Activated B cell treated with CpG ODN at 0.5 μM for 24 hours (primary cell): ENCODE results near the gene VWA1. TPM values are rescaled to one million over a fixed set of nuclear protein-coding genes. Genes with fewer than 3 reads are reported as not detected.
"Not testable (repeated sequence)": the region's sequence is repeated elsewhere in the genome, so short reads cannot be mapped to it uniquely, and the experiment has no call there.

Experiments
- ATAC-seq: fragments of 200-7000 bp; cut with Tn5 transposase; one replicate; pipeline ENCODE4 v1.10.0; 2021; ENCODE audit warnings: low read depth, mild to moderate bottlenecking, moderate library complexity
- CTCF ChIA-PET: fragments of 350-600 bp; sonication (Branson Sonifier 250); formaldehyde crosslinking; loops from one replicate; lab custom pipeline; 2021; ENCODE audit warnings: antibody characterized with exemption; lab: Charles Lee
- POLR2A ChIA-PET: fragments of 350-600 bp; sonication (Branson Sonifier 250); formaldehyde crosslinking; loops from one replicate; lab custom pipeline; 2021; ENCODE audit warnings: antibody characterized with exemption; lab: Charles Lee
- DNase-seq: peaks from one replicate; pipeline ENCODE4 v3.0.0; 2022
- H3K27ac Mint-ChIP-seq: one replicate; pipeline ENCODE4 v1.8.0; 2020; ENCODE audit warnings: mixed read lengths
- H3K27me3 Mint-ChIP-seq: one replicate; pipeline ENCODE4 v1.8.0; 2021; ENCODE audit warnings: mixed read lengths
- H3K36me3 Mint-ChIP-seq: one replicate; pipeline ENCODE4 v1.8.0; 2021; ENCODE audit warnings: low read depth, mixed read lengths
- H3K4me1 Mint-ChIP-seq: one replicate; pipeline ENCODE4 v1.8.0; 2021; ENCODE audit warnings: mixed read lengths
- H3K4me3 Mint-ChIP-seq: one replicate; pipeline ENCODE4 v1.8.0; 2020; ENCODE audit warnings: mild to moderate bottlenecking, mixed read lengths
- H3K9me3 Mint-ChIP-seq: one replicate; pipeline ENCODE4 v1.8.0; 2020; ENCODE audit warnings: mixed read lengths
- intact Hi-C: fragments of 100-400 bp; cut with micrococcal nuclease; formaldehyde crosslinking; loops from one replicate; pipeline ENCODE4 v1.15.1; 2024
- total RNA-seq: library from RNA; stranded (reverse); gene quantifications from 2 replicates; pipeline ENCODE4 v1.2.3, GENCODE V29; 2022
- TF ChIP-seq, protein P1 (sequence below): fragments of 200-600 bp; IDR thresholded peaks from one replicate; pipeline ENCODE4 v1.8.0; 2022; ENCODE audit warnings: antibody characterized with exemption, mild to moderate bottlenecking

Gene VWA1
- total RNA-seq, 1 donor from 2014 or later, result not detected

DNA sequence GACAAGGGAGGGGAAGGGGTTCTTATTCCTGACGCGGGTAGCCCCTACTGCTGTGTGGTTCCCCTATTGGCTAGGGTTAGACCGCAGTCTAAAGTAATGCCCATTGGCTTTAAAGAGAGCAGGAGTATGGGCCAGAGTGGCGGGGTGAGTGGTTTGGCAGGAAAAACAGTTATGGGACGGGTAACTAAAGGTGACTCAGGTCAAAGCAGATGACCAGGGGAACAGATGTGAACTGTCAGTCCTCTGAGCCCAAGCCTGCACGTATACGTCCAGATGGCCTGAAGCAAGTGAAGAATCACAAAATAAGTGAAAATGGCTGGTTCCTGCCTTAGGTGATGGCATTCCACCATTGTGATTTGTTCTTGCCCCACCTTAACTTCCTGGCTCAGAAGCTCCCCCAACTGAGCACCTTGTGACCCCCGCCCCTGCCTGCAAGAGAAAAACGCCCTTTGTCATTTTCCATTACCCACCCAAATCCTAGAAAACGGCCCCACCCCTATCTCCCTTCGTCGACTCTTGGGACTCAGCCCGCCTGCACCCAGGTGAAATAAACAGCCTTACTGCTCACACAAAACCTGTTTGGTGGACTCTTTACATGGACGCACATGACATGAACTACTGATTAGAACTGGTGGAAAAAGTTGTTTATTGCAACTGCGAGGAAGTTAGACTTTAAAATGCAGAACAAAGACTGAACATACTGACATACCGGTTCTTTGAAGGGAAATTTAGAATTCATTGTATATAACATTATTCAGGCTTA, 35.3 kb downstream of the VWA1 start:
- Mint-ChIP-seq H3K36me3 (peaks cover 3% of the 10 kb centered on the region), H3K4me3 (peak overlapping the region; percentile 90), H3K4me1 (peaks cover 25% of the 10 kb centered on the region), H3K27ac (peak overlapping the region; percentile 82), H3K9me3 (peaks cover 3% of the 10 kb centered on the region), H3K27me3 (no peaks in the 10 kb centered on the region)
- ATAC-seq (peak; percentile 1), DNase-seq (no peak)
- TF ChIP-seq, protein P1, sequence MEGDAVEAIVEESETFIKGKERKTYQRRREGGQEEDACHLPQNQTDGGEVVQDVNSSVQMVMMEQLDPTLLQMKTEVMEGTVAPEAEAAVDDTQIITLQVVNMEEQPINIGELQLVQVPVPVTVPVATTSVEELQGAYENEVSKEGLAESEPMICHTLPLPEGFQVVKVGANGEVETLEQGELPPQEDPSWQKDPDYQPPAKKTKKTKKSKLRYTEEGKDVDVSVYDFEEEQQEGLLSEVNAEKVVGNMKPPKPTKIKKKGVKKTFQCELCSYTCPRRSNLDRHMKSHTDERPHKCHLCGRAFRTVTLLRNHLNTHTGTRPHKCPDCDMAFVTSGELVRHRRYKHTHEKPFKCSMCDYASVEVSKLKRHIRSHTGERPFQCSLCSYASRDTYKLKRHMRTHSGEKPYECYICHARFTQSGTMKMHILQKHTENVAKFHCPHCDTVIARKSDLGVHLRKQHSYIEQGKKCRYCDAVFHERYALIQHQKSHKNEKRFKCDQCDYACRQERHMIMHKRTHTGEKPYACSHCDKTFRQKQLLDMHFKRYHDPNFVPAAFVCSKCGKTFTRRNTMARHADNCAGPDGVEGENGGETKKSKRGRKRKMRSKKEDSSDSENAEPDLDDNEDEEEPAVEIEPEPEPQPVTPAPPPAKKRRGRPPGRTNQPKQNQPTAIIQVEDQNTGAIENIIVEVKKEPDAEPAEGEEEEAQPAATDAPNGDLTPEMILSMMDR, result no peak
- ChIA-PET CTCF (no interaction called here), POLR2A (no interaction called here)
- intact Hi-C loops, result loop anchor here (1.0 to 2.0 kb wide), 6 partner anchors 34 to 144 kb away; partner anchors contain the start of genes AURKAIP1, CCNL2, MIB2 and MRPL20

DNA sequence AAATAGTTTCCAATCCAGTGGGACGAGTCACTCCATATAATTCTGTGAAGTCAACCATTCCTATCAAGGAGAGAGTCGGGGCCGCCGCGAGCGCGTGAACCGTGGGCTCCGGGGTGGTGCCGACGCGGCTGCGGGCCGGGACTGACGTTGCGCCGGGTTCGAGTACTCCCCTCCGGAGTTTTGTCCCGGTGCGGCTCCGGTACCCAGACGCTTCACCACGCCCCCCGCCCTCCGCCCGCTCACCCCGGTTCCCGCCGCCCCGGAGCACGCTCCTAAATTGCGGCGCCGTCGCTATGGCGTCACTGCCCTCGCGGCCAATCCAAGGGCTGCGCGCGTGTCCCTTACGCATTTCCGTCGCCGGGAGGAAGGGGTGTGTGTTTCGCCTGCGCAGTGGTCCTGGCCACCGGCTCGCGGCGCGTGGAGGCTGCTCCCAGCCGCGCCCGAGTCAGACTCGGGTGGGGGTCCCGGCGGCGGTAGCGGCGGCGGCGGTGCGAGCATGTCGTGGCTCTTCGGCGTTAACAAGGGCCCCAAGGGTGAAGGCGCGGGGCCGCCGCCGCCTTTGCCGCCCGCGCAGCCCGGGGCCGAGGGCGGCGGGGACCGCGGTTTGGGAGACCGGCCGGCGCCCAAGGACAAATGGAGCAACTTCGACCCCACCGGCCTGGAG, 36.0 kb downstream of the VWA1 start, which contains the start of gene ATAD3B:
ATAD3B (plus strand) TSS at position 377 of the 664 bp plus-strand sequence; CDS start at position 497, 120 bp downstream.
- ATAC-seq, result peak; percentile 95
- ChIA-PET CTCF (no interaction called here), POLR2A (no interaction called here)
- peak; percentile 84 for DNase-seq
- peak within 1 kb of the TSS; percentile 90 for H3K4me3 Mint-ChIP-seq
- H3K4me1 Mint-ChIP-seq, result peaks cover 25% of the 10 kb centered on the region
- H3K27ac Mint-ChIP-seq, result peak within 1 kb of the TSS; percentile 82
- H3K27me3 Mint-ChIP-seq, result no peaks in the 10 kb centered on the region
- TF ChIP-seq, protein P1, result no peak
- H3K9me3 Mint-ChIP-seq, result peaks cover 2% of the 10 kb centered on the region
- peaks cover 5% of the 10 kb centered on the region for H3K36me3 Mint-ChIP-seq
- intact Hi-C loops, result loop anchor here (1.0 to 2.0 kb wide), 6 partner anchors 33 to 144 kb away; partner anchors contain the start of genes AURKAIP1, CCNL2, MIB2 and MRPL20

DNA sequence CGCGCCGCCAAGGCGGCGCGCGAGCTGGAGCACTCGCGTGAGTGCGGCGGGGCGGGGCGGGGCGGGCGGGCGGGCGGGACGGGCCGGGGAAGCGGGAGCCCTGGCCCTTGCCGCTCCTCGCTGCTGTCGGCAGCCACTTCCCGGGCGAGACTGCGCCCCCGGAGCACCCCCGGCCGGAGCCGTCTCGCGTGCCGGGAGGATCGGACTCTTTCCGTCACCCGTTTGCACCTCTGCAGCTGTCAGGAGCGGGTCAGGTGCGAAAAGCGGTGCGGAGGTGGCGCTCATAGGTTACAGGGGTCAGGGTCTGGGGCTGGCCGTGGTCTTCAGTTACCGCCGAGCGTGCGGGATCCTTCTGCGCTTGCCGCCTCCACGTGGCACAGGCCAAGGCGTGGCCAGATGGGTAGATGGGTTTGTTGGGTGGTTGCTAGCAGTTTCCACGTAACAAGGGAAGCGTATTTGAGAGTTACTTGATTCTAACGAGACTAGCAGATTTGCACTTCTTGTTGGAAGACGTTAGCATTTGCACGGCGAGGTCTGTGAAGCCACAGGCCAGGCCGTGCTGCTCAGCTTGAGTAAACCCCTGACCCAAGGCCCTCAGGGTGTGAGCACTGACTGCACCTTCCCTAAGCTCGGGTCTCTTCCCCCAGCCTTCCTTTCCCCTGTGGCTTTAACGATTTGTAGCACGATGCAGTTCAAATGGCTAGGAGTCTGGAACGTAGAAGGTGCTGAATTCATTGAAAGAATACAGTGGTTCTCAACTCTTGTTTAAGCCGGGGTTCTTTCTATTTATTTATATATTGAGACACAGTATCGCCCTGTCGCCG, 36.8 kb downstream of the VWA1 start:
- H3K27me3 Mint-ChIP-seq, CTCF ChIA-PET, intact Hi-C loops, POLR2A ChIA-PET, H3K9me3 Mint-ChIP-seq, H3K36me3 Mint-ChIP-seq: not testable (repeated sequence)
- Mint-ChIP-seq H3K4me3 (peak overlapping the region; percentile 76), H3K27ac (peak overlapping the region; percentile 65), H3K4me1 (peaks cover 25% of the 10 kb centered on the region)
- ATAC-seq (peak; percentile 18), DNase-seq (peak; percentile 25)

DNA sequence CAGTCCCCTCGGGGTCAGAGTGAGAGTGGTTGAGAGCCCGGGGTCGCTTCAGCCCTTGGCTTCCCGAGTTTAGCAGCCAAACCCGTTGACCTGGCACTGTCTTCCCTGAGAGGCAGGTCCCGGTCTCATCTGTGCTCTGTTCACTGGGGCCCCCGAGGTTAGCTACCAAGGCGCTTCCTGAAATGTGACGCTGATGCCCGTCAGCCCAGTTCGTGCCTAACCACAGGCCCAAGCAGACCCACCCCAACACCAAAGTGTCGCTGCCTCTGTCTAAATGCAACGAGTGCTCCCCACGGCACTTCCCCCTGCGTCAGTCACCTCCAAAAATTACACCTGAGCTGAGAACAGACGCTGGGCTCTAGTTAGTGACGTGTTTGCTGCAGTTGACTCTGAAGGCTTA, 40.5 kb downstream of the VWA1 start:
- DNase-seq, intact Hi-C loops, H3K9me3 Mint-ChIP-seq, POLR2A ChIA-PET, CTCF ChIA-PET, H3K4me3 Mint-ChIP-seq, ATAC-seq, H3K27me3 Mint-ChIP-seq, H3K27ac Mint-ChIP-seq: not testable (repeated sequence)
- peaks cover 20% of the 10 kb centered on the region for H3K4me1 Mint-ChIP-seq
- peaks cover 35% of the 10 kb centered on the region for H3K36me3 Mint-ChIP-seq

DNA sequence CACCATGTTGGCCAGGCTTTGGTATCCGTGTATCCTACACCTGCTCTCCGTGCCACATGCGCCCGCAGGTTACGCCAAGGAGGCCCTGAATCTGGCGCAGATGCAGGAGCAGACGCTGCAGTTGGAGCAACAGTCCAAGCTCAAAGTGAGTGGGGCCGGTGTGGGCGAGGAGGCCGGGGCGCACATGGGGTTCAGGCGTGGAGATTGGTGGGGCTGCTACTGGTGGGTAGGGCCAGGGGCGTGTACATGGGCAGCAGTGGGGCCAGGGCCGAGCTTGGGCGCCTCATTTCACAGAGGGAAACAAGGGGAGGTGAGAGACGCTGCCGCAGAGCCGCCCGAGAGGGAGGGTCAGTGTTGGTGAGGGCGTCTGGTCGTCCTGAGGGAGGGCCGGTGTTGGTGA, 41.7 kb downstream of the VWA1 start:
- Mint-ChIP-seq H3K4me1 (peaks cover 18% of the 10 kb centered on the region), H3K27me3 (no peaks in the 10 kb centered on the region), H3K27ac (no peak overlapping the region), H3K9me3 (no peaks in the 10 kb centered on the region), H3K36me3 (peaks cover 37% of the 10 kb centered on the region), H3K4me3 (no peak overlapping the region)
- CTCF ChIA-PET, result no interaction called here
- DNase-seq (no peak), ATAC-seq (no peak)
- TF ChIP-seq, protein P1, result no peak
- intact Hi-C loops, result no loop called here
- POLR2A ChIA-PET, result no interaction called here
